GM19438 (cell line): ENCODE results near the gene FOXJ2.
A peak's percentile ranks its signal among the peaks of the same experiment; 100 is the strongest.
"Not testable (repeated sequence)": the region's sequence is repeated elsewhere in the genome, so short reads cannot be mapped to it uniquely, and the experiment has no call there.

Source experiments
- ATAC-seq: cut with Tn5 transposase; IDR thresholded peaks from one replicate; pipeline ENCODE4 v1.9.1; 2021; ENCODE audit warnings: low read depth; ENCODE audit not compliant: unreplicated experiment

Gene FOXJ2

DNA sequence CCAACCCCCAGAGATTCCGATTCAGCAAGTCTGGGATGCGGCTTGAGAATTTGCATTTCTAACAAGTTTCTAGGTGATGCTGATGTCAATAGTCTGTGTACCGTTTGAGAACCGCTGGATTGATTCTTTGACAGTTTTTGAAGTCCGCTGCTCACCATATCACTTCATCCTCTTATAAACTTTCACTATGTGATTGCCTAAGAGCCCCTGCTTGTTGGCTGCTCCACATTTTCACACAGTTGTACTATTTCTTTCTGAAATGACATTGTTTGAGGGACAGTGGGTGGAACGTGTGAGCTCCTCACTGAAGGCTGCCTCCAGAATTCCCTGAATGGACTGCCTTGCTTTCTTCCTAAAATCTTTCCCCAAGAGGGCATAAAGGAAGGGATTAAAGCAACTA is 26.0 kb downstream of the FOXJ2 start:
- no peak for ATAC-seq

DNA sequence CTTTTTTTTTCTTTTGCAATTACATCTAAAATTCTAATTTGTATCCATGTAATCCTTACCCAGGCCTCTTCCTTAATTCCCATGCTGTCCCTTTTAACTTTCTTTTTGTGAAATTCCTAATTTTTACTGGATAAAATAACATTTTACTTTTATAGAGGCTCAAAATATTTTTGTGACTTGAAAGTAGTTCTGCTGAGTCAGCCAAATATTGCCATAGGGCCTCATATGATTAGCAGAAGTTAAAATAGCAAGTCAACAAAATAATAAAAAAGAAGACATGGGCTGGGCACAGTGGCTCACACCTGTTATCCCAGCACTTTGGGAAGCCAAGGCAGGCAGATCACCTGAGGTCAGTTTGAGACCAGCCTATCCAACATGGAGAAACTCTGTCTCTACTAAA is 31.6 kb downstream of the FOXJ2 start:
- no peak for ATAC-seq

DNA sequence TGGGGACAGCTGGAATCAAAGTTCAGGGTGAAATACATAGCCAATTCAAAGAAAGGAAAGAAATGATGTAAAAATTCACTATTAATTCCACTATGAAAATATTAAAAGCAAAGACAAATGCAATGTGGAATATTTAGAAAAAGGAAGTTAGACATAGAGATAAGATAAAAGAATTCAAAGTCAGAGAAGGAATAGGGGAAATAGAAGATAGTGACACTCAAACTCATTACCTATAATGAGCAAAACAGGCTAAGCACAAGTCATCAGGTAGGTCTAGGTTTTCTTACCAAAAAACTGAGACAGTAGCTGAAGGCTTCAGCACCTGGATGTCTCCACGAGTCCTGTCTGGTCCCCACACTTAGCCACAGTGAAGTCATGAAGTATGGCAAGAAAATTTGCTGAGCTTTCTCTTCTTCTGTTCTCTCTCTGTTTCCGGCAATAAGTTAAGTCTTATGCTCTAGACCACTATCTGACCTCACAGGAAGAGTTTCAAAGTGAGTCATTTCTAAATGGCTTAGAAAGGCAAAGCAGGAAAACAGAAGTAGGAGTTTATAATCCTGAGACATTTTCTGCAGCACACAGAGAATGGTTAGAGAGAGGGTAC is 33.6 kb downstream of the FOXJ2 start, which contains the start of gene C3AR1:
Gene C3AR1, minus strand, starts transcription at position 369 of the 604 bp plus-strand sequence. CDS start 6,174 bp downstream, outside the sequence.
- ATAC-seq: peak; percentile 70

DNA sequence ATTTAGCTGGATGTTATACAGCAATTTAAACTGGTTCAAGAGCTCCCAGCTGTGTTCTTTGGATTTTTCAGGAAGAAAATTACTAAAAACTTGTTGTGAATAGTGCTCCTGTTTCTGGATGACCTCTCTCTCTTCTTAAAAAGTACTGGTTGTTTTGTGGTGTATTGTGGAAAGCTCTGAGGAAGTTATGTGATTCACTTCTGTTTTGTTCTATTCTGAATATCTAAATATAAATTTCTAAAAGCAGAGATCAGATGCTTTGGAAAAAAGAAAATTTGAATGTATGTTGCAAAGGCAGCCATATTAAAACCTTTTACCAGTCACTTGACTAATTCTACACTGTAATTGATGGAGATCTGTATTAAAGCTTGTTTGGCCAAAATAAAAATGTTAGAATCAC is 37.1 kb downstream of the FOXJ2 start:
- ATAC-seq: no peak

DNA sequence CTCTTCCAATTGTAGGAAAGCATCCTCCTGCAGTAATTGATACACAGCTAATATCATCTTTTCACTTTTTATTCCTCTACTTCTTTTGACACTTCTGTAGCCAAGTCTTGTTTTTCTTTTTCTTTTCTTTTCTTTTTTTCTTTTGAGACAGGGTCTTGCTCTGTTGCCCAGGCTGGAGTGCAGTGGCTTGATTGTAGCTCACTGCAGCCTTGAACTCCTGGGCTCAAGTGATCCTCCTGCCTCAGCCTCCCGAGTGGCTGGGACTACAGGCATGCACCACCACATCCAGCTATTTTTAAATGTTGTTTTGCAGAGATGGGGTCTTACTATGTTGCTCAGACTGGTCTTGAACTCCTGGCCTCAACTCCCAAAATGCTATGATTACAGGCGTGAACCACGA is 39.3 kb downstream of the FOXJ2 start:
- ATAC-seq: not testable (repeated sequence)

DNA sequence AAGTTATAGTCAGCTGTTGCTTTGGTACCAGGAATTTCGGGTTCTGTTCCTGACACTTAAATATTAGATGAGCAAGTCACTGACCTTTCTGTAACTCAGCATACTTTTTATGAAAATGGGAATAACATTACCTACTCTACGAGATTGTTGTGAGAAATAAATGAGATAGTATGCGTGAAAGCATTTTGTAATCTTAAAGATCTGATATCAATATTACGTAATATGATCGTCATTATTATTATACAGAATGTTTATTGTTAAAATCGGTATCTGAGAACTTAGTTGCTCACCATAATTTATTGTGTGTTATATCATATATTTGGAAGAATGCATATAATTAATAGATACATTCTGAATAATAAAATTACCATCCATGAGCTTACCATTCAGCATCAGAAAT is 43.4 kb downstream of the FOXJ2 start:
- no peak for ATAC-seq

DNA sequence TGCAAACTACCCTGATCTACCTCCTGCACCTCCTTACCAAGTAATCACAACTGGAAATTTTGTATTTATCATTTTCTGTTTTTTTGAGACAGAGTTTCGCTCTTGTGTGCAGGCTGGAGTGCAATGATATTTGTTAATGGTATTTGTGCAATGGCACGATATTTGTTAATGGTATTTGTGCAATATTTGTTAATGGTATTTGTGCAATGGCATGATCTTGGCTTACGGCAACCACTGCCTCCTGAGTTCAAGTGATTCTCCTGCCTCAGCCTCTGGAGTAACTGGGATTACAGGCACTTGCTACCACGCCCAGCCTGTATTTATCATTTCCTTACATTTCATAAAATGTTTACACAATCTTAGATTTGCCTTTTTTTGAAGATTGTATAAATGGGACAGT is 43.9 kb downstream of the FOXJ2 start:
- no peak for ATAC-seq

DNA sequence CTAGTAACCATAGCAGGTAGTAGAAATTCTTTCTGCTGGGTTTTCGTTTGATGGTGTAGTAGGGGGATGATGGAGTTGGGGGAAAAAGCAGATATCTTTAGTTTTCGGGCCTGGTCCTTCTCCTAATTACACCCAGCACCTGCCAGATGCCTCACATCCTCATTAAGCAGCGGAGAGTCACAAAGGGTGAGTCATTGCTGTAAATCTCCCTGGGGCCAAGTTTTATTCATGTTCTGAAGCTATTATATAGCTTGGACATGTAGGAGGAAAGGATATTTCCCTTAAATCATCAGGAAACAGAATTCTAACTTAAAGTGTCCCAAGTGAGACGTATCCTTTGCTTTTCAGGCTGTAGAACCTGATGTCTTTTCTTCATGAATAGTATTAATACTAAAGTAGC is 44.7 kb downstream of the FOXJ2 start:
- ATAC-seq: no peak

DNA sequence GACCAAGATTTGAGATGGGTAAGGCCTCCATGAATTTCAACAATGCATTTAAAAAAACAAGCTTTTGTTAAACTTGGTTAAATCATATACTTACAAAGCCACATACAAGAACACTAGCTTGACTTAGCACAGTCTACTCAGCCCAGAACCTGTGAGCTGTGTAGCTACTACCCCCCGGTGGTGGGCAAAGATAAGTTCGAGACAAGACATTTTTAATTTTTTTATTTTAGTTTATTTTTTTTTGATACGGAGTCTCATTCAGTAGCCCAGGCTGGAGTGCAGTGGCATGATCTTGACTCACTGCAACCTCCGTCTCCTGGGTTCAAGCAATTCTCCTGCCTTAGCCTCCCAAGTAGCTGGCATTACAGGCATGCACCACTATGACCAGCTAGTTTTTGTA is 45.9 kb downstream of the FOXJ2 start:
- ATAC-seq: no peak

DNA sequence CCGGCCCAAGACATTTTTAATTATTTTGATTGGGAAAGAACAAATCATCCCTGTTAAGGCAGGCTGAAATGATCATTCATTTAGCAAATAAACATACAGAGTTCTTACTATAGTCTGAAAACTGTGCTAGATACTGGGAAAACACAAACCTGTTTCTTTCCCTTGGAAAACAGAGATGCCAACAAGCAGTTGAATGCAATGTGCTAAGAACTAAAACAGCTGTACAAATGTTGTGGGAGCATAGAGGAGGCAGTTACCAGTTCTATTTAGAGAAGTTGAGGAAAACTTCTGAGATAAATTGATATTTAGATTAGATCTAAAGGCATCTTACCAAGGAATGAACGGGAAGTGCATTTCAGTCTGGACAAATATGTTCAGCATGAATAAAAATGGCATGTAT is 46.4 kb downstream of the FOXJ2 start:
- no peak for ATAC-seq

DNA sequence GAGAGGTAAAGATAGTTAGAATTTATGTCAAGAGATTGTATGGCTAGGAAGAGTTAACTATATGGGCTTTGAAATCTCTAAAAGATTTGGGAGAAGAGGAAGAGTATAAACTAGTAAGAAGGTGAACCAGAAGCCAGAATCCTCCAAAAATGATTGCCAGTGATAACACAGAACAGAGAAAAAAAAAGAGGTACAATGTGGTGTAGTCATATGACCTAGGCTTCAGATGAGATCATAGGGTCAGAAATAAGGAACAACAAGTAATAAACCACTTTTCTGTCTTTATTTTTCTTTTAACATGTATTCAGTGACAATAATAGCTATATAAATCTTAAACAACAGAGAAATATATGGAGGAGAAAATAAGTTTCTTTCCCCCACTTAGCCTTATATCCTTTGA is 47.6 kb downstream of the FOXJ2 start:
- ATAC-seq: no peak

DNA sequence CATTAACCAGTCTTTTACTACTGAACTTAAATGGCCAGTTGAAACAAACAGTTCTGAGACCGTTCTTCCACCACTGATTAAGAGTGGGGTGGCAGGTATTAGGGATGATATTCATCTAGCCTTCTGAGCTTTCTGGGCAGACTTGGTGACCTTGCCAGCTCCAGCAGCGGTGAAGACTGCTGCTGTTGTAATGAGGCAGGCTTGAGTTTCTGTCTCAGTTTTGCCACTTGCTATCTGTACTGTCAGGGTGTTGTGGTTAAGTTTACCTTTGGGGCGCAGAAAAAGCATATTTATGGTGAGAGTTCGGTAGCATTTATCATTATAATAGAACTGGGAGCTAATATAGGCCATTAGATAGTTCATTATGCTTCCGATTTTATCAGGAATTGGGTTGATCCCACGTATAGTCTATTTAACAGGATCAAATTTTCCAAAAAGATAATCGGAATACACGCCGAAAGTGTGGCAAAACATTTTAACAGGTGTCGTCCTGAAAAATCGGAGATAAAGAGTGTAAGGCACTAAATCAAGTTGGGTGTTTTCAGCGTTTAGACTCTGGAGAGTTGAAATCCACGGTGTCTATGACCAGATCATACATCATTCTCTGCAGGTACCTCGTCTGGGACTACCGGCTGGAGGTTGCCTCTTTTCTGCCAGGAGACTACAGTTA is 48.9 kb downstream of the FOXJ2 start:
- no peak for ATAC-seq

DNA sequence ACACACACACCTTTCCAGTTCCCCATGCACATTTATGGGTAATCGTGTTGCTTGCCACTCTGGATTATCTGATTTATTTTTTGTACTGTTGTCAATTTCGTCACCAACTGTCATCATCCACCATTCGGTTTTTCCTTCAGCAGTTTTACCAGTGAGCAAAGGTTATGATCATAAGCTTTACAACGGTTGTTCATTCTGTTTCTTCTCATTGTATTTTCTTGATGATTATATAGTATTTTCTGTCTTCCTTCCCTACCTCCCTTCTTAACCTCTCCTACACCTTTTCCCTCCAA is 50.2 kb downstream of the FOXJ2 start:
- ATAC-seq: no peak

DNA sequence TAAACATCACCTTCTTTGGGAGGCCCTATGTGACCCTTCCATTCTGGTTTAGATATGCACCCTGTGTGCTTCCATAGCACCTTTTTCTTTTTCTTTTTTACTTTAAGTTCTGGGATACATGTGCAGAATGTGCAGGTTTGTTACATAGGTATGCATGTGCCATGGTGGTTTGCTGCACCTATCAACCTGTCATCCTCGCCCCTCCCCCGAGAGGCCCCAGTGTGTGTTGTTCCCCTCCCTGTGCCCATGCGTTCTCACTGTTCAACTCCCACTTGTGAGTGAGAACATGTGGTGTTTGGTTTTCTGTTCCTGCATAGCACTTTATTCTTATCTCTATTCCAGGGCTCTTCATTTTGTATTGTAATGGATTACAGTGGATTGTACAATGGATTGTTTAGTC is 51.8 kb downstream of the FOXJ2 start:
- not testable (repeated sequence) for ATAC-seq

DNA sequence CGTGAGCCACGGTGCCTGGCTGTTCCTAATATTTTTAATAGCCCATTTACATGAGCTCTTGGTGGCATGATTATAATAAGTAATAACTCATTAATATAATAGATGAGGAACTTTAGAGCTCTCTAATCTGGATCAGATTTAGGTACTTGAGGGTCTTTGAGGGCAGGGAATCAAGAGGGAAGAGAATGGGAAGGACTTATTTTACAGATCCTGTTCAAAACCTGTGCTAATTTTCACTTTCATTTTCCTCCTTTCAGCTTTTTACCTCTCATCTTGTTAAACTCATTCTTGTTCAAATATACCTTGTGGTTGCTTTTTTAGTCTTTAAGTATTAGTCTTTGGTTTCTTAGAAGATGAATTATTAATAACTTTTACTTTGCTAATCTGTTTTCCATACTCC is 55.1 kb downstream of the FOXJ2 start:
- no peak for ATAC-seq

DNA sequence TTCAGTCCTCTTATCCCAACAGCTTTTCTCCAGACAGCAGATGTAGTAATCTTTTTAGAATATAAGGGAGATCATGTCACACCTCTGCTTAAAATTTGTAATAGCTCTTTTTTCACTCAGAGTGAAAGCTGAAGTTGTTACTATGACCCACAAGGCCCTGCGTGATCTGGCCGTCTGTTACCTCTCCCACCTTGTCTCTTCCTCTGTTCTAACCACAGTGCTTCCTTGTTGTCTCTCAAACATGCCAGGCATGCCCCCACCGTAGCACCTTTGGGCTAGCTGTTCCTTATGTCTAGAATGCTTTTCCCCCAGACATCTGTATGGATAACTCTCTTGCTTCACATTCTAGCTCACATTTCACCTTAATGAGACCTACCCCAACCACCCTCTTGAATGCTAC is 56.1 kb downstream of the FOXJ2 start:
- peak; percentile 59 for ATAC-seq

DNA sequence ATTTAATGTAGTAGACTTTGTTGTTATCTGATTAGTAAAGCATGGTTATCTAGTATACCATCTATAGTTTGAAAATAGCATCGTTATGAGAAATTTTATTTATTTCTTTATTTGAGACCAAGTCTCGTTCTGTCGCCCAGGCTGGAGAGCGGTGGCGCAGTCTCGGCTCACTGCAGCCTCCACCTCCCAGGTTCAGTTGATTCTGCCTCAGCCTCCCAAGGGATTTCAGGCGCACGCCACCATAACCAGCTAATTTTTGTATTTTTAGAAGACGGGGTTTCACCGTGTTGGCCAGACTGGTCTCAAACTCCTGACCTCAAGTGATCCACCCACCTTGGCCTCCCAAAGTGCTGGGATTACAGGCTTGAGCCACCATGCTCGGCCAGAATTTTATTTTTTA is 56.8 kb downstream of the FOXJ2 start:
- ATAC-seq: not testable (repeated sequence)

DNA sequence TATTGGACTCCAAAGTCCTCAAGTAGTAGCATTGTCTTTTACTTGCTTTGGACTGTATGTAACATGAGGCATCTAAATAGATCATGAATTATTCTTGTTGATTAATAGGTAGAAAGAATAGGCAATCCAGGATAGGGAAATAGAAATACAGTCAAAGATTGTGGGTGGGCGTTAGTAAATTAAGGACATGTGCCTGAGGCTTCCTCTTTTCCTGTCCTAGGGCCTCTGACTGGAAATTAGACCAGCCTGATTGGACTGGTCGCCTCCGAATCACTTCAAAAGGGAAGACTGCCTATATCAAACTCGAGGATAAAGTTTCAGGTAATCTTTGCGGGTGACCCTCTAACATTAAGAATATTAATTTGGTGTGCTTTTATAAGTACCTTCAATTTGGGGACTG is 57.2 kb downstream of the FOXJ2 start:
- no peak for ATAC-seq

DNA sequence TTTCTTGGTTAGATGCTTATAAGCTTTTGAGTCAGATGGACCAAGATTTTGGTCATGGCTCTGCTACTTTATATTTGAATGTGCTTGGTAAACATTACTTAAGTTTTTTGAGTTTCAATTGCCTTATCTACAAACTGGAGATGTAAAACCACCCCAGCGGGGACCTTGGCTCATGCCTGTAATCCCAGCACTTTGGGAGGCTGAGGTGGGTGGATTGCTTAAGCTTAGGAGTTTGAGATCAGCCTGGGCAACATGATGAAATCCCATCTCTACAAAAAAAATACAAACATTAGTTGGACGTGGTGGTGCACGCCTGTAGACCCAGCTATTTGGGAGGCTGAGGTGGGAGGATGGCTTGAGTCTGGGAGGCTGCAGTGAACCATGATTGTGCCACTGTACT is 60.8 kb downstream of the FOXJ2 start:
- no peak for ATAC-seq

DNA sequence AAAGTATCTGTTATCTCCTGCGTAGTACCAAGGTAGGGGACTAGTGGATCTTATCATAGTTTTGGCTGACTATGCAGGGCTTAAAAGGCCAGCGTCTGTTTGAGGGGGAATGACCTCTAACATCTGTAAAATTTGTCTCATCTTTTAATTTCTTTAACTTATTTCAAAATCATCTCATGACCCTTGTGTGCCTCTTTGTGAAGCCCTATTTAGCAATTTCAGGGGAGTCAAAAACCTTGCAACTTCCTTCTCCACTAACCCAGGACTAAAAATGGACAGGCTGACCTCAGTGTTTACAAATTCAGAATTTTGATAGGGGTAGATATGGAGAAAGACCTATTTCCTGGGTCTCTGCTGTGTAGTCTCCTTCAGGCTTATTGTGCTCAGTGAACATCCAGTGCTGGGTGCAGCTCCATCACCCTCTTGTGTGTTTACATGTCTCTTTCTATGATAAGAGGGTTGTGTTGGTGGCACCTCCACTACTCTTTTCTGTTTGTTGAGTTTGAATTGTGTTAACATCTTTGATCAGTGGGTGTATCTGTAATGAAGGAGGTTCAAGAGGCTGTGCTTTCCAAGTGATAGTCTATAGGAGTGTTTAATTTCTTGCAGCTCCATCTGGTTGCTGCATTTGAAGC is 63.9 kb downstream of the FOXJ2 start:
- ATAC-seq: no peak

DNA sequence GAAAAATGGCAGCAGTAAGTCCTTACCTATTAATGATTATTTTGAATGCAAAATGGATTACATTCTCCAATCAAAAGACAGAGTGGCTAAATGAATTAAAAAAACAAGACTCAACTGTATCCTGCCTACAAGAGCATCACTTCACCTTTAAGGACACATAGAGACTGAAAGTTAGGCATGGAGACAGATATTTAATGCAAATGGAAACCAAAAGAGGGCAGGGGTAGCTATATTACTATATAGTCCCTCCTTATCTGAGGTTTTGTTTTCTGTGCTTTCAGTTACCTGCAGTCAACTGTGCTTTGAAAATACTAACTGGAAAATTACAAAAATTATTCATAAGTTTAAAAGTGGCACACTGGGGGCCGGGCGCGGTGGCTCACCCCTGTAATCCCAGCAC is 66.7 kb downstream of the FOXJ2 start:
- ATAC-seq: no peak
